Measurements from ENCODE around the gene RBP3.
A peak's percentile ranks its signal among the peaks of the same experiment; 100 is the strongest.

Gene RBP3

GRCh38 chr10:47337310-47337709, 10.9 kb upstream of the RBP3 start:
- DNase-seq (ENCODE audit: low read depth) = no peak

- no peak for DNase-seq (ENCODE audit: low read depth)
Observed at GRCh38 chr10:47339186-47339735, 8.9 kb upstream of the RBP3 start.

DNA sequence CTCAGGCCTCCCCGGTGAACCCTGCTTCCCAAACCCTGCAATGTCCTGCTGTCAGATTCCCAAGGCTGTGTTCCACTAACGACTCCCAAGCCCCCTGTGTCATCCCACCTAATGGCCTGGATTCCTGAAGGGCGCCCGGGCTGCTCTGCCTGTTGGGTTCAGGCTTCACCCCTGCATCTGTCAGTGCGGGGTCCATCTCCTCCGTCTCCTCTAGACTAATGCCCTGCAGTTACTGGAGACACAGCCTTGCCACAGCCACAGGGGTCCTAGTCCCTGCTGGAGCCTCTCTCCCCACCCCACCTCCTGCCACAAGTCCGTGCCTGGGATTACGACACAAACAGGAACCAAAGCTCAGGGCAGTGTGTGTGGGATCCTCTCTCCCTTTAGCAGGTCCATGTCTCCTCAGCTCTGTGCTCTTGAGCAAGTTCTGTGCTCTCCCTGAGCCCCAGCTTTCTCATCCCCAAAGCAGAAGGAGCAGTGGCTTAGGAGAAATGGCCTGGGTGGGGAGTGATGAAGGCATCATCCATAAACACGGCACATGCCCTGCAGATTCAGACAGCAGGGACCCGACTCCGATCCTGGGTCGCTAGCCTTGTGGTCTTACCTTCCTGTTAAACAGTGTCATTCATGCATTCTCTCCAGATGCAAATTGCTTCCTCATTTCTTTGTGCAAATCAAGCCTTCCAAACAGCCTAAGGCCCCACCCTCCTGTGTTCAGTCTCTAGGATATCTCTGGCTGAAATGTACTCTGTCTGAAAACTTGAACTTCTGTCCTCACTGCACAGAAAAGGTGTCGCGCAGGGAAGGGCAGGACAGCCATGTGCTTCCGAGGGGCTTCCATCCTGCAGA, 8.2 kb upstream of the RBP3 start:
- DNase-seq (ENCODE audit: low read depth) = no peak

- peak; percentile 47 for DNase-seq (ENCODE audit: low read depth)
Observed at GRCh38 chr10:47340608-47341170, 7.5 kb upstream of the RBP3 start.

DNA sequence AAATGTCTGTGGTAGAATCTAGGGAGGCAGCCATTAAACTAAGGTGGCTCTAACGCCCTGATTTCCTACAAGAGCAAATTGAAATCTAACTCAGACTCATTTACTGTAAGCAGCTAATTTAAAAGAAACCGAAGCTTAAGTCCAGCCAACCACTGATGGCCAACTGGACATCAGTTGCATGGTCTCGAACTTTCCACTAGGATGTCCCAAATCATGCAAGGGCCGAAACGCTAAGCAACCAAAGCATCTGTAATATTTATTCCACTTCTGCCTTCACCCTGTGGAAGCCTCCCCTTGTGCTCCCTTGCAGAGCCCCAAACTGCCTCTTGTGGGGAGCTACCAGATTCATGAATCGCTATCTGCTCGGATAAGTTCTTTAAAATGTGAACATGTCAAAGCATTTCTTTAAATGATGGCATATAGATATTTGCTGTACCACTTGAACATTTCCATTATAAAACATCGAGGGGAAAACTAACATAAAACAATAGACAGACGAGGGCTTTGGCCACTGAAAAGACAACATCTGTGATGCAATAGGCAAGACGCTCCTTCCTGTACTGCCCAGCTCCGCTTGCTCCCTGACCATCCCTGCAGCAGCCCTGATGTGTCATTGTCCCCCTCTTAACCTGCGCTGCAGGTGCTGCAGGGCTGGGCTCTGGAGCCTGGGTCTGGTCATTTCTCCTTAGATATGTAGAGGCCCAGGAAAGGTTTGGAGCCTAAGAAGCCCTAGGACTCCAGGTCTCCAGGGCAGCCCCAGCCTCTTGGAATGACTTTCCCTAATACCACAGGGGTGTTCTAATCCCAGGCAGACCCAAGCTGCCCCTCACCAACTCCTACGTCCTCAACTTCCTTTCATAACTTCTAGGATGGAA, 2.9 kb upstream of the RBP3 start:
- no peak for DNase-seq (ENCODE audit: low read depth)

DNA sequence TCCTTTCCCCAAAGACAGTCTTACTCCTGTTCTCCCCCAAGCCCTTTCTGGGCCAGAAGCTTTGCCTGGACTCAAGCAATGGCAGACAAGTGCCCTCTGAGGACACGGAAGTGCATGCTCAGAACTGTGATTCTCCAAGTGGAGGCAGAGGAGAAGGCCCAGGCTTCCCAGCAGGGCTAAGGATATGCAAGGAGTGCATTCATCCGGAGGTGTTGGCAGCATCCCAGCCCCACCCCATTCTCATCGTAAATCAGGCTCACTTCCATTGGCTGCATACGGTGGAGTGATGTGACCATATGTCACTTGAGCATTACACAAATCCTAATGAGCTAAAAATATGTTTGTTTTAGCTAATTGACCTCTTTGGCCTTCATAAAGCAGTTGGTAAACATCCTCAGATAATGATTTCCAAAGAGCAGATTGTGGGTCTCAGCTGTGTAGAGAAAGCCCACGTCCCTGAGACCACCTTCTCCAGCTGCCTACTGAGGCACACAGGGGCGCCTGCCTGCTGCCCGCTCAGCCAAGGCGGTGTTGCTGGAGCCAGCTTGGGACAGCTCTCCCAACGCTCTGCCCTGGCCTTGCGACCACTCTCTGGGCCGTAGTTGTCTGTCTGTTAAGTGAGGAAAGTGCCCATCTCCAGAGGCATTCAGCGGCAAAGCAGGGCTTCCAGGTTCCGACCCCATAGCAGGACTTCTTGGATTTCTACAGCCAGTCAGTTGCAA, 1.4 kb upstream of the RBP3 start:
- no peak for DNase-seq (ENCODE audit: low read depth)

DNA sequence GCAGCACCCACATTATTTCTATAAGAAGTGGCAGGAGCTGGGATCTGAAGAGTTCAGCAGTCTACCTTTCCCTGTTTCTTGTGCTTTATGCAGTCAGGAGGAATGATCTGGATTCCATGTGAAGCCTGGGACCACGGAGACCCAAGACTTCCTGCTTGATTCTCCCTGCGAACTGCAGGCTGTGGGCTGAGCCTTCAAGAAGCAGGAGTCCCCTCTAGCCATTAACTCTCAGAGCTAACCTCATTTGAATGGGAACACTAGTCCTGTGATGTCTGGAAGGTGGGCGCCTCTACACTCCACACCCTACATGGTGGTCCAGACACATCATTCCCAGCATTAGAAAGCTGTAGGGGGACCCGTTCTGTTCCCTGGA, 874 bp upstream of the RBP3 start:
- DNase-seq (ENCODE audit: low read depth) = no peak

DNA sequence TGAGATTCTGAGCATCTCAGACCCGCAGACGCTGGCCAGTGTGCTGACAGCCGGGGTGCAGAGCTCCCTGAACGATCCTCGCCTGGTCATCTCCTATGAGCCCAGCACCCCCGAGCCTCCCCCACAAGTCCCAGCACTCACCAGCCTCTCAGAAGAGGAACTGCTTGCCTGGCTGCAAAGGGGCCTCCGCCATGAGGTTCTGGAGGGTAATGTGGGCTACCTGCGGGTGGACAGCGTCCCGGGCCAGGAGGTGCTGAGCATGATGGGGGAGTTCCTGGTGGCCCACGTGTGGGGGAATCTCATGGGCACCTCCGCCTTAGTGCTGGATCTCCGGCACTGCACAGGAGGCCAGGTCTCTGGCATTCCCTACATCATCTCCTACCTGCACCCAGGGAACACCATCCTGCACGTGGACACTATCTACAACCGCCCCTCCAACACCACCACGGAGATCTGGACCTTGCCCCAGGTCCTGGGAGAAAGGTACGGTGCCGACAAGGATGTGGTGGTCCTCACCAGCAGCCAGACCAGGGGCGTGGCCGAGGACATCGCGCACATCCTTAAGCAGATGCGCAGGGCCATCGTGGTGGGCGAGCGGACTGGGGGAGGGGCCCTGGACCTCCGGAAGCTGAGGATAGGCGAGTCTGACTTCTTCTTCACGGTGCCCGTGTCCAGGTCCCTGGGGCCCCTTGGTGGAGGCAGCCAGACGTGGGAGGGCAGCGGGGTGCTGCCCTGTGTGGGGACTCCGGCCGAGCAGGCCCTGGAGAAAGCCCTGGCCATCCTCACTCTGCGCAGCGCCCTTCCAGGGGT, 703 bp downstream of the RBP3 start:
- DNase-seq (ENCODE audit: low read depth) = no peak

DNA sequence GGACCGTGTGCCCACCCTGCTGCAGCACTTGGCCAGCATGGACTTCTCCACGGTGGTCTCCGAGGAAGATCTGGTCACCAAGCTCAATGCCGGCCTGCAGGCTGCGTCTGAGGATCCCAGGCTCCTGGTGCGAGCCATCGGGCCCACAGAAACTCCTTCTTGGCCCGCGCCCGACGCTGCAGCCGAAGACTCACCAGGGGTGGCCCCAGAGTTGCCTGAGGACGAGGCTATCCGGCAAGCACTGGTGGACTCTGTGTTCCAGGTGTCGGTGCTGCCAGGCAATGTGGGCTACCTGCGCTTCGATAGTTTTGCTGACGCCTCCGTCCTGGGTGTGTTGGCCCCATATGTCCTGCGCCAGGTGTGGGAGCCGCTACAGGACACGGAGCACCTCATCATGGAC, 1.4 kb downstream of the RBP3 start:
- DNase-seq (ENCODE audit: low read depth) = no peak

- no peak for DNase-seq (ENCODE audit: low read depth)
Observed at GRCh38 chr10:47349941-47350371, 1.8 kb downstream of the RBP3 start.

DNA sequence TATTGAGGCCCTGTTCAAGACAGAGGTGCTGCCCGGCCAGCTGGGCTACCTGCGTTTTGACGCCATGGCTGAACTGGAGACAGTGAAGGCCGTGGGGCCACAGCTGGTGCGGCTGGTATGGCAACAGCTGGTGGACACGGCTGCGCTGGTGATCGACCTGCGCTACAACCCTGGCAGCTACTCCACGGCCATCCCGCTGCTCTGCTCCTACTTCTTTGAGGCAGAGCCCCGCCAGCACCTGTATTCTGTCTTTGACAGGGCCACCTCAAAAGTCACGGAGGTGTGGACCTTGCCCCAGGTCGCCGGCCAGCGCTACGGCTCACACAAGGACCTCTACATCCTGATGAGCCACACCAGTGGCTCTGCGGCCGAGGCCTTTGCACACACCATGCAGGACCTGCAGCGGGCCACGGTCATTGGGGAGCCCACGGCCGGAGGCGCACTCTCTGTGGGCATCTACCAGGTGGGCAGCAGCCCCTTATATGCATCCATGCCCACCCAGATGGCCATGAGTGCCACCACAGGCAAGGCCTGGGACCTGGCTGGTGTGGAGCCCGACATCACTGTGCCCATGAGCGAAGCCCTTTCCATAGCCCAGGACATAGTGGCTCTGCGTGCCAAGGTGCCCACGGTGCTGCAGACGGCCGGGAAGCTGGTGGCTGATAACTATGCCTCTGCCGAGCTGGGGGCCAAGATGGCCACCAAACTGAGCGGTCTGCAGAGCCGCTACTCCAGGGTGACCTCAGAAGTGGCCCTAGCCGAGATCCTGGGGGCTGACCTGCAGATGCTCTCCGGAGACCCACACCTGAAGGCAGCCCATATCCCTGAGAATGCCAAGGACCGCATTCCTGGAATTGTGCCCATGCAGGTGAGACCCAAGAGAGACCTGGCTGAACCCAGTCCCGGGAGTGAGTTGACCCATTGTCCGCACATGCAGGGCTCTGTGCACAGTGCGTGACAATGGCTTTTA, 2.8 kb downstream of the RBP3 start:
- no peak for DNase-seq (ENCODE audit: low read depth)

- DNase-seq (ENCODE audit: low read depth) = no peak
Observed at GRCh38 chr10:47351899-47352815, 4.0 kb downstream of the RBP3 start.

DNA sequence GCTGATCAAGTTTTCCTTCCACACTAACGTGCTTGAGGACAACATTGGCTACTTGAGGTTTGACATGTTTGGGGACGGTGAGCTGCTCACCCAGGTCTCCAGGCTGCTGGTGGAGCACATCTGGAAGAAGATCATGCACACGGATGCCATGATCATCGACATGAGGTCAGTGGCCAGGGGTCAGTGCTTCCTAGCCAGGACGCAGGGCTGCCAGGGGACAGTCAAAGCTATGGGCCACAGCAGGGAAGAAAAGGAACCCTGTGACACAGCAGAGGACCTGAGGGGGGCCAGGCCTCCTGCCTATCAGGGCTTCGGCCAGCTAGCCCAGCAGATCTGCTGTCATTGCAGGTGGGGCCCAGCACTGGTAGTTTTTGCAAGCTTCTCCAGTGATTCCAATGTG, 5.2 kb downstream of the RBP3 start:
- DNase-seq (ENCODE audit: low read depth) = no peak

DNA sequence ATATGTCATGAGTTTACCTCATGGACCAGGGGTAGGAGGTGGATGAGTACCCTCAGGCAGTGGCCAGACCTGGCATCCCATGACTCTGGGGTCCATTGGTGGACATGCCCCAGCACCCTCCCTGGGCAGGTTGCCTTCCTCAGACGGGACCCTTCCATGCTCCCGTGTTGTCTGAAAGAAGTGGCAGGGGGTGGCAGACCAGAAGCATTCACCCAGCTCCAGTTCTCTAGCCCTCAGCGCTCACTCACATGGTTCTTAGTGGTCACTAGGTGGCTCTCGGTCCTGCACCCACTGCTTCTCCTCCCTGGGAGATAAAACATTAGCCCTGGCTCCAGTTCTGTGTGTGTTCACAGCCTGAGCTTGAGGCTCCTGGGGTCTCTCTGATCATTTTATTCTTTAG, 6.0 kb downstream of the RBP3 start:
- no peak for DNase-seq (ENCODE audit: low read depth)

GRCh38 chr10:47354900-47355299, 6.7 kb downstream of the RBP3 start:
- DNase-seq (ENCODE audit: low read depth) = no peak

DNA sequence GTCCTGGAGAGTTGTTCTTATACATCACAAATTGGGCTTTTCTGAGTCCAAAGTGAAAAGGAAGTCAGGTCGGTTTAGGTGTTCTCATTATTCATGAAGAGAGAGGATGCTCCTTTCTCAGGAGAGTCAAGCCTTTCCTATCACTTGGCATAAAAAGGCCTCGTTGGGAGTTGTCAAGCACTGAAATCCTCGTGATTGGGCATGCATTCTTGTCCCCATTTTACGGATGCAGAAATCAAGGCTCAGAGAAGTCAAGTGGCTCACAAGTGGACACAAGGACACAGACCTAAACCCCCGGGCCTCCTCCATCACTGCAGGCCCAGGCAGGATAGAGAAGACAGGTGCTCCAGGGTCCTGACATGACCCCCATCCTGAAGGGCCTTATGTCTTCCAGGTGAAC, 8.5 kb downstream of the RBP3 start:
- no peak for DNase-seq (ENCODE audit: low read depth)

GRCh38 chr10:47357131-47357582, 9.0 kb downstream of the RBP3 start:
- DNase-seq (ENCODE audit: low read depth) = no peak

- DNase-seq (ENCODE audit: low read depth) = no peak
Observed at GRCh38 chr10:47357911-47358310, 9.7 kb downstream of the RBP3 start.

- DNase-seq (ENCODE audit: low read depth) = no peak
Observed at GRCh38 chr10:47358457-47358856, 10.3 kb downstream of the RBP3 start.

All from stimulated activated CD8-positive, alpha-beta memory T cell treated with anti-CD3 and anti-CD28 coated beads, Interleukin-15, amount 100 ng/mL, for 1 hour (primary cell).